Endothelial cell of umbilical vein (primary cell): ENCODE measurements around the gene EGF.

Experiments
- CTCF ChIP-seq, 2 donors: IDR thresholded peaks; 1 replicate in 1 of 2; 2 replicates in 1 of 2; pipeline ENCODE4 v1.5.1; 2011; ENCODE audit warnings: low read length in 2 of 2, mild to moderate bottlenecking in 2 of 2, moderate library complexity in 2 of 2, control low read depth in 1 of 2, inconsistent platforms in 1 of 2, low read depth in 1 of 2; ENCODE audit not compliant: insufficient read depth in 1 of 2; ENCODE audit errors: extremely low read depth in 1 of 2
- POLR2A ChIP-seq: IDR thresholded peaks from 2 replicates; pipeline ENCODE4 v1.6.1; 2012; ENCODE audit warnings: low read depth, mild to moderate bottlenecking, control low read depth, low read length

DNA sequence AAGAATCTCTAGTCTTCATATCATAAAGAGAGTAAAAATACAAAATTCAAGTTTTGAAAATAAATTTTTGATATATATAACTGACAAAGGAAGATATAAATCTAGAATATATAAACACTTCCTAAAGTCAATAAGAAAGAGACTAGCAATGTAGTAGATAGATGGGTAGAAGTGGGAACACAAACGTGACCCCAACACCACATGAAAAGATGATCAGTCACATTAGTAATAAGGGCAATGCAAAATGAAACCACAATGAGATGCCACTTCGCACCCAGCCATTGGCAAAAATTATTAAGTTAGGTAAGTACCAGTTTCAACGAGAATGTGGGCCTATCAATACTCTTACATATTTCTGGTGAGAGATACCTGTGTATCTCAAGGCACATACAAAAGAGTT is 106.5 kb downstream of the EGF start:
- TF ChIP-seq CTCF (IDR thresholded peaks at IDR 0.05; ENCODE audit: extremely low read depth in 1 of 2, insufficient read depth in 1 of 2, low read depth in 1 of 2, low read length in 2 of 2) (no peak), POLR2A (no peak)
